Measurements from ENCODE around the gene VAV2.

GRCh38 chr9:133713150-133713959 is 278.8 kb downstream of the VAV2 start:
- no peak for TF ChIP-seq CTCF (IDR thresholded peaks at IDR 0.05)
- no peak for TF ChIP-seq POLR2A (IDR thresholded peaks at IDR 0.05)
- TF ChIP-seq EP300 (IDR thresholded peaks at IDR 0.05): no peak

Measured in tibial nerve (tissue), 4 donors.